Hematopoietic multipotent progenitor cell (in vitro differentiated cells): ENCODE measurements around the gene WDTC1. TPM values are rescaled to one million over a fixed set of nuclear protein-coding genes. Genes with fewer than 3 reads are reported as not detected.
A peak's percentile ranks its signal among the peaks of the same experiment; 100 is the strongest.
"Not testable (repeated sequence)": the region's sequence is repeated elsewhere in the genome, so short reads cannot be mapped to it uniquely, and the experiment has no call there.

Source experiments
- DNase-seq, 3 donors: peaks; one replicate each; pipeline ENCODE4 v3.0.0-alpha.2; 2011 to 2015; ENCODE audit warnings: low read depth in 2 of 3, low spot score in 2 of 3
- total RNA-seq: library from RNA; depleted of rRNA; stranded (reverse); fragments of >200 nt; gene quantifications from one replicate; pipeline ENCODE4 v1.2.3, GENCODE V29; 2012

Gene WDTC1
- total RNA-seq, 1 donor = 58.2 TPM

- not testable (repeated sequence) for DNase-seq
Observed at GRCh38 chr1:27243665-27244064, 9.2 kb downstream of the WDTC1 start.

GRCh38 chr1:27246194-27246593 is 11.8 kb downstream of the WDTC1 start:
- DNase-seq = no peak

DNA sequence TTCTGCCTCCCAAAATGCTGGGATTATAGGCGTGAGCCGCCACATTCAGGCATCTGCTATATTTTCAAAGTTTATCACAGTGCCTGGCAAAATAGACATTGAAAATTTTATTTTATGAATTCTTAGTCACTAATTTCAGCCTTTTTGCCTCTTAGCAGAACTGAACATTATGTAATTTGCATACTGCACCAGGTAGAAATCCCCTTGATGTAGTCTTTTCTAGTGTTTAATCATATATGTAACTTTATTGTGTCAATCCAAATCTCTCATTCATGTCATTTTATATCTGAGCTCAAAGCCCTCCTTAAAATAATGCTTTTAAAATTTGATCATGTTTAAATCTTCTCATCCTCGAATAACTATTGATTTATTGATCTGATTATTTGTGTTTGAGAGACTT is 19.2 kb downstream of the WDTC1 start:
- DNase-seq = no peak

DNA sequence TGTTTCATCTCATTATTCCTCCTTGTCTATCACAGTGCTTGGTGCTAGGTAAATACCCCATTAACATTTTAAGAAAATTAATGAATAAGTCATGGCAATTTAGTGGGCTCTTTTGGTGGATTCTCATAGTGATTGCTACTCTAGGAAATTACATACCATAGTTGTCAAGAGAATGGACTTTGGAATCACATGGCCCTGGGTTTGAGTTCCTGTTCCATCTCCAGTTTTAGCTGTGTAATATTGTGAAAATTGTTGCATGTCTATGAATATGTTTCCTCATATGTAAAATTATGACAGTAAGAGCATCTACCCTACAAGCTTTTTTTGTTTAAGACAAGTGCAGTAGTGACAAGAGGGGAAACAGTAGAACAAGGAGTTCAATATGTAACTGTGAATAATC is 20.7 kb downstream of the WDTC1 start:
- DNase-seq = no peak

GRCh38 chr1:27257155-27257554 is 22.7 kb downstream of the WDTC1 start:
- DNase-seq = no peak

DNA sequence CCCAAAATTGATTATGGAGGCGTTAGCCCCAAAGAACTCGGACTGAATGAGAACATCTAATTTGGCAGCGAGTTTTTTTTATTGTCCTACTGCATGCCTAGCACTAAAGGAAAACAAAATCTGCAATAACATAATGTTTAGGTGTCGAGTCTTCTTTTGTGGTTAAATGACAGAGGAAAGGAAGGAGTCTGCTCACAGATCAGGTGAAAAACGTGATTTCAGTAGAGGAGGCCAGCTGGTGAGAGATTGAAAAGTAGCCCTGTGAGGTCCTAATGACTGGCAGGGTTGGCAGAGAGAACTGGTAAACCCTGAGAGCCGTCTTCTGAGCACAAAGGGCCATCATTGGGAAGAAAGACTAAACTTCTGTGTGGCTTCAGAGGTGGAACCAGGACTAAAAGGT is 24.2 kb downstream of the WDTC1 start:
- no peak for DNase-seq

DNA sequence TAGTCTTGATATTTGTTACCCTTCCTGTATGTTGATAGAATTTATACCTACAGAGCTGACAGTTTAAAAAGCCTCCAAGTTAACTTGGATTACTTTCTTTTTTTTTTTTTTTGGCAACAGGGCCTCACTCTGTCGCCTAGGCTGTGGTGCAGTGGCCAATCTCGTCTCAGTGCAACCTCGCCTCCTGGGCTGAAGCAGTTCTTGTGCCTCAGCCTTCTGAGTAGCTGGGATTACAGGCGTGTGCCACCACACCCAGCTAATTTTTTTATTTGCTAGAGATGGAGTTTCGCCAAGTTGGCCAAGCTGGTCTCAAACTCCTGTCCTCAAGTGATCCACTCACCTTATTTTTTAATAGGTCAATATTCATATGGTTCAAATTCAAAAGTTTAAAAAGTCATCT is 32.7 kb downstream of the WDTC1 start:
- DNase-seq = no peak

- DNase-seq = no peak
Observed at GRCh38 chr1:27269276-27269675, 34.8 kb downstream of the WDTC1 start.

DNA sequence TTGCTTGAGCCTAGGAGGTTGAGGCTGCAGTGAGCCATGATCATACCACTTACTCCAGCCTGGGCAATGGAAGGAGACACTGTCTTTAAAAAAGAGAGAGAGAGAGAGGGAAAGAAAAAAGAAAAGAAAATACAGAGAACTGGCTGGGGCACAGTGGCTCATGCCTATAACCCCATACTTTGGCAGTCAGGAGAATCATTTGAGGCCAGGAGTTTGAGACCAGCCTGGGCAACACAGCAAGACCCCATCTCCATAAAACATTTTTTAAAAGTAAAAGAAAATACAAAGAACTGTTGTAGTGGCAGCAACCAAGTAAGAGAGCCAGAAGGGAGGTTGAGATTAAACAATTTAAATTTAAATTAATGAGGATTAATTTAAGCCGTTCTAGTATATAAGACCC is 39.8 kb downstream of the WDTC1 start:
- DNase-seq = no peak

GRCh38 chr1:27275696-27276095 is 41.3 kb downstream of the WDTC1 start:
- DNase-seq = no peak

DNA sequence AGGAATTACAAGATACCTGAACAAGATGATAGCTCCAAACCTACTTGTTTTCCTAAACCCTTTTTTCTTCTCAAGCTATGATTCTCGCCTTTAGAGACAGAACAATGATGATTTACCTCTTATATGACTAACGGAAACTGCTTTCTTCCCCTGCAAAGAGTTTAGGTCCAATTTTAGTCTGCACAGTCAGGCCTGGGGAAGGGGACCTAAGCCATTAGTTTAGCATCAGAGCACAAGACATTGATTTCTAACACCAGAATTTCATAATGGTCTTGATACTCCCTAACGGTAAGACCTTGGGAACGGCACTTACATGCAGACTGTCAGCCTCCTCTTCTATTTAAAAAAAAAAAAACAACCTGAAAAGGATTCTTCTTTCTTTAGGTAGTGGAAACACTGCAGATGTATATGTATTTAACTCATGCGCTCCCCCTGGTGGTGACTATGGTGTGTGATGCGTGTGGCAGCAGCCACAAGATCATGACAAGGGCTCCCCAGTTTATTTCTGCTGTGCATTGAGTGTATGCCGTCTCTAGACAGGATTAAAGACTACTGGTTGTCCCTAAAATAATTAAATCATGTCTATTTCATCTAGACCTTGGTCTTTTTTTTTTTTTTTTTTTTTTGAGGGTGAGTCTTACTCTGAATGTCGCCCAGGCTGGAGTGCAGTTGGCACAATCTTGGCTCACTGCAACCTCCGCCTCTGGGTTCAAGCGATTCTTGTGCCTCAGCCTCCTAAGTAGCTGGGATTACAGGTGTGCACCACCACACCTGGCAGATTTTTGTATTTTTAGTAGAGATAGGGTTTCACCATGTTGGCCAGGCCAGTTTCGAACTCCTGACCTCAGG is 50.2 kb downstream of the WDTC1 start:
- DNase-seq = peak; percentile 65 to 92 (median 80)

GRCh38 chr1:27285274-27285660 is 50.8 kb downstream of the WDTC1 start:
- DNase-seq = no peak

DNA sequence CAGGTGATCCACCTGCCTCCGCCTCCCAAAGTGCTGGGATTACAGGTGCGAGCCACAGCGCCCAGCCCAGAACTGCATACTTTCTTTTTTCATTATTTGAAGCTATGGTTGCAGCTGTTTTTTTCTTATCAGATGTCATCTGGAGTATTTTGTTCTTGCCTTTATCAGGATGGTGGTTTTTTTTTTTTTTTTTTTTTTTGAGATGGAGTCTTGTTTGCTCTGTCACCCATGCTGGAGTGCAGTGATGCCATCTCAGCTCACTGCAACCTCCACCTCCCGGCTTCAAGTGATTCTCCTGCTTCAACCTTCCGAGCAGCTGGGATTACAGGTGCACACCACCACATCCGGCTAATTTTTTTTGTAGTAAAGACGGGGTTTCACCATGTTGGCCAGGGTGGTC is 51.4 kb downstream of the WDTC1 start:
- not testable (repeated sequence) for DNase-seq

GRCh38 chr1:27289125-27289524 is 54.7 kb downstream of the WDTC1 start:
- not testable (repeated sequence) for DNase-seq

GRCh38 chr1:27290581-27290980 is 56.1 kb downstream of the WDTC1 start:
- DNase-seq = no peak

- no peak for DNase-seq
Observed at GRCh38 chr1:27292106-27292505, 57.7 kb downstream of the WDTC1 start.

DNA sequence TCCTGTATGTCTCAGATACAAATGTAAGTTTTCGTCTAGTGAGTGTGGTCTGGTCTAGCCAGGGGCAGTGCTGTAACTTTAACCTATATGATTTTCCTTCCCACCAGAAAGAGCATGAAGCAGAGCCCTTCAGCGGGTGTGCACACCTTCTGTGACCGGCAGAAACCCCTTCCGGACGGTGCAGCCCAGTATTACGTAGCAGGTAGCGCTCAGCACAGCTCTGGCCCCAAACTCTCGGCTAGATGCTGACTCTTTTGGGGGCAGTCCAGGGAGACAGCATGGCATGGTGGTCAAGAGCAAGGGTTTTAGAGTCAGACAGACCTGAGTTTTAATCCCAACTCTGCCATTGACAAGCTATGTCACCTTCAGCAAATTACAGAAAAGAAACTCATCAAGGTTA is 59.5 kb downstream of the WDTC1 start:
- DNase-seq = no peak

GRCh38 chr1:27296773-27297291 is 62.4 kb downstream of the WDTC1 start:
- DNase-seq = peak; percentile 33 to 57 (median 42)

DNA sequence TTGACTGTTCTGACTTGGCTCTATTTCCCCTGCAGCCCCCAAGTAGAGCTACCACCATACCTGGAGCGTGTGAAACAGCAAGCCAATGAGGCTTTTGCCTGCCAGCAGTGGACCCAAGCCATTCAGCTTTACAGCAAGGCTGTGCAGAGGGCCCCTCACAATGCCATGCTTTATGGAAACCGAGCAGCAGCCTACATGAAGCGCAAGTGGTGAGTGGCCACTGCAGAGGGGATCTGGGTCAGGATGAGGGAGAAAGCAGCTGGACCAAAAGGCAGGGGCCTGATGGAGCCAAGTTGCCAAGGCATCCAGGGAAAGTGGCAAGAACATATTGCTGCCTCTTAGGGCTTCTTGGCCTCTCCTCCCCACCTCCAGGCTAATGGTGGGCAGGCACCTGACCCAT is 63.5 kb downstream of the WDTC1 start:
- no peak for DNase-seq

GRCh38 chr1:27298632-27299384 is 64.4 kb downstream of the WDTC1 start:
- DNase-seq = no peak

DNA sequence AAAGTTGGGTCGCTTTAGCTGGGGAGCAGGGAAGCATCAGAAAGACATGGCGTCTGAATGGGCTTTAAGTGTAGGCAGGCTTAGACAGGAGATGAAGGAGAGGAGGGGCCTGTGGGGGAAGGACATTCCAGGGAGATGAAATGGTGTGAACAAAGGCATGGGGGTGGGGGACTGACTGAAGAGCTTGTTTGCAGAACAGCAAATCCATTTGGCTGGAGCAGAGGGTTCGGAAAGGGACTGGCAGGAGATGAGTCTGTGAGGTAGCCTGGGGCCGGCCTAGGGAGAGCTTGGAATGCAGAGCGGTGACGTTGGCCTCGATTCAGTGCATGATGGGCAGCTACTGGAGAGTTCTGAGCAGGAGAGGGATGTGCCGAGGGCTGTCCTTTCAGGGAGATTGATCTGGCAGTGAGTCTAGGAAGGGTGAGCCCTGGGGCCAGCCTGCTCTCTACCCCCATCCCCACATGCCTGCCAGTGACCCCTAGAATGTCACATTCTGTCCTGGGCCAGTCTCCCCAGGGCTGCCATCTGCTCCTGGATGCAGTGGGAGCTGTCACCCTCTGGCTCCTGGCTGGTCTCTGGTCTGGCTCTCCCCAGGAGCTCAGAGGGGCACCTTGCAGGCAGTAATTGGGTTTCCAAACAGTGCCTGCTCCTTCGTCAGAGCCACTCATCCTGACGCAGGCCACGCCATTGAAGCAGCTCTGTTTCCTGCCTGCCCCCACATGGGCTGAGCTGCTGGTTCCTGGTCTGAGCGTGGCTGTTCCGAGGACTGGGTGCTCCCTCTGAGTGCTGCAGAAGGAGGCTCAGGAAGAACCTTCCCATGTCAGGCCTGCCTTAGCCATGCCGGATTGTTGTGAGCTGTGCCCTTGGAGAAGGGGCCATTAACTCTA is 65.2 kb downstream of the WDTC1 start:
- peak in 2 of 3 donors; percentile 9 to 13 for DNase-seq
